Measurements from ENCODE around the gene IVD. TPM values are rescaled to one million over a fixed set of nuclear protein-coding genes. Genes with fewer than 3 reads are reported as not detected.

The IVD gene
- total and polyA plus RNA-seq, 2 donors (not counting 1 experiment from before 2014, with no cell fraction given), result 41.7 to 106 TPM

DNA sequence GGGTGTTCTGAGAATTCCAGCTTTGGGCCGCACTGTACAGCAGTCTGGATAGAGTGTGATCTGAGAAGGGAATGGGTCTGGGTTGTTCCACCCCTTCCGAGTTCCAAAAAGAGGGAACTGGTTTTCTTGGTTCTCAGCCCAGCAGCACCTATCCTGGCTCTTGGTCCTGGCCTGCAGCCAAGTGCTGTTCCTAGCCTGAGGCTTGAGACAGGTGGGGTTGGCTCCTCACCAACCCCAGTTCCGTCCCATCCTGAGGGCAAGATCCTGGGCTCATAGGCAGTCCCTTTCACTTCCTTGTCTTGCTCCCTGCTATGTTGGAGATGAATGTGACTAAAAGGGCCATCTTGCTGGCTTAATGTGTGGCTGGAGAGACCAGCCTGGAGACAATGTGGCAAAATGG is 15.2 kb downstream of the IVD start:
- H3K9me3 Mint-ChIP-seq (ENCODE audit: insufficient read depth), result no peaks in the 10 kb centered on the region
- Histone ChIP-seq H3K4me2 (replicated peaks; ENCODE audit: low read depth, low read length, poor library complexity, severe bottlenecking) (no peak overlapping the region), H4K20me1 (ENCODE audit: control insufficient read depth, insufficient read depth, low read length, poor library complexity, severe bottlenecking) (no peaks in the 10 kb centered on the region), H3K4me3 (ENCODE audit: control extremely low read depth in 1 of 5, extremely low read depth in 1 of 5, insufficient read depth in 1 of 5, low read depth in 2 of 5, low read length in 4 of 5) (no peak overlapping the region), H3K36me3 (replicated peaks in 1 of 2; ENCODE audit: control extremely low read depth in 1 of 2, control insufficient read depth in 1 of 2, extremely low read depth in 1 of 2, insufficient read depth in 2 of 2, low read length in 1 of 2) (peaks cover 0 to 22% of the 10 kb centered on the region in 2 experiments), H3K27me3 (replicated peaks in 1 of 4; ENCODE audit: control extremely low read depth in 1 of 4, control insufficient read depth in 3 of 4, insufficient read depth in 4 of 4, low read length in 3 of 4) (no peaks in the 10 kb centered on the region), H2AFZ (ENCODE audit: insufficient read depth, low read depth, low read length, poor library complexity, severe bottlenecking) (no peak overlapping the region), H3K4me1 (ENCODE audit: control insufficient read depth in 2 of 2, insufficient read depth in 2 of 2, low read length in 2 of 2) (peaks cover 4 to 7% of the 10 kb centered on the region in 2 donors), H3K9ac (ENCODE audit: low read length) (no peak overlapping the region), H3K79me2 (ENCODE audit: control insufficient read depth, insufficient read depth, low read length) (no peaks in the 10 kb centered on the region), H3K27ac (ENCODE audit: low read length in 2 of 2) (no peak overlapping the region), H3K9me3 (ENCODE audit: control extremely low read depth in 1 of 3, control insufficient read depth in 2 of 3, insufficient read depth in 1 of 3, low read length in 2 of 3) (no peaks in the 10 kb centered on the region)
- DNase-seq (no peak), ATAC-seq (ENCODE audit: low read depth) (no peak)
- ChIA-PET POLR2A (interaction anchor here (1.7 kb wide), 1 partner anchor 77 kb away, joined by 5 read pairs; no protein-coding TSS in a partner anchor), CTCF (interaction anchor here (0.6 to 11.6 kb wide), 15 partner anchors 10 to 203 kb away, joined by 3 to 308 read pairs (median 8); partner anchors contain the start of genes CCDC9B, INAFM2 and IVD)
- H3K27ac Mint-ChIP-seq, result no peak overlapping the region
- peaks cover 2% of the 10 kb centered on the region for H3K4me1 Mint-ChIP-seq
- TF ChIP-seq, protein P1, sequence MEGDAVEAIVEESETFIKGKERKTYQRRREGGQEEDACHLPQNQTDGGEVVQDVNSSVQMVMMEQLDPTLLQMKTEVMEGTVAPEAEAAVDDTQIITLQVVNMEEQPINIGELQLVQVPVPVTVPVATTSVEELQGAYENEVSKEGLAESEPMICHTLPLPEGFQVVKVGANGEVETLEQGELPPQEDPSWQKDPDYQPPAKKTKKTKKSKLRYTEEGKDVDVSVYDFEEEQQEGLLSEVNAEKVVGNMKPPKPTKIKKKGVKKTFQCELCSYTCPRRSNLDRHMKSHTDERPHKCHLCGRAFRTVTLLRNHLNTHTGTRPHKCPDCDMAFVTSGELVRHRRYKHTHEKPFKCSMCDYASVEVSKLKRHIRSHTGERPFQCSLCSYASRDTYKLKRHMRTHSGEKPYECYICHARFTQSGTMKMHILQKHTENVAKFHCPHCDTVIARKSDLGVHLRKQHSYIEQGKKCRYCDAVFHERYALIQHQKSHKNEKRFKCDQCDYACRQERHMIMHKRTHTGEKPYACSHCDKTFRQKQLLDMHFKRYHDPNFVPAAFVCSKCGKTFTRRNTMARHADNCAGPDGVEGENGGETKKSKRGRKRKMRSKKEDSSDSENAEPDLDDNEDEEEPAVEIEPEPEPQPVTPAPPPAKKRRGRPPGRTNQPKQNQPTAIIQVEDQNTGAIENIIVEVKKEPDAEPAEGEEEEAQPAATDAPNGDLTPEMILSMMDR (IDR thresholded peaks at IDR 0.05), result no peak
- TF ChIP-seq EZH2 (IDR thresholded peaks at IDR 0.05; ENCODE audit: borderline replicate concordance, insufficient read depth, low read depth, low read length, poor library complexity, severe bottlenecking), result no peak
- H3K27me3 Mint-ChIP-seq, result no peaks in the 10 kb centered on the region
- intact Hi-C loops (cut with micrococcal nuclease), result loop anchor here (5.0 to 10.0 kb wide), 2 partner anchors 636 to 733 kb away; partner anchors contain the start of gene FSIP1
- 77% methylated on average over 2 of the region's 3 CpGs for WGBS (ENCODE audit: insufficient coverage)
- H3K4me3 Mint-ChIP-seq, result no peak overlapping the region
